LNCaP clone FGC (cell line): ENCODE results near the gene FCAMR.

ENCODE experiments used
- DNase-seq: peaks from one replicate; pipeline ENCODE4 v3.0.0-alpha.2; 2011; ENCODE audit warnings: low read depth
- H3K4me3 ChIP-seq: 2 replicates; pipeline ENCODE4 v1.5.1; 2011; ENCODE audit warnings: mild to moderate bottlenecking, low read depth, low read length, control low read depth
- CTCF ChIP-seq: IDR thresholded peaks from 2 replicates; pipeline ENCODE4 v1.5.1; 2012; ENCODE audit warnings: mild to moderate bottlenecking; ENCODE audit not compliant: control insufficient read depth, insufficient read depth; ENCODE audit errors: extremely low read depth

FCAMR gene

DNA sequence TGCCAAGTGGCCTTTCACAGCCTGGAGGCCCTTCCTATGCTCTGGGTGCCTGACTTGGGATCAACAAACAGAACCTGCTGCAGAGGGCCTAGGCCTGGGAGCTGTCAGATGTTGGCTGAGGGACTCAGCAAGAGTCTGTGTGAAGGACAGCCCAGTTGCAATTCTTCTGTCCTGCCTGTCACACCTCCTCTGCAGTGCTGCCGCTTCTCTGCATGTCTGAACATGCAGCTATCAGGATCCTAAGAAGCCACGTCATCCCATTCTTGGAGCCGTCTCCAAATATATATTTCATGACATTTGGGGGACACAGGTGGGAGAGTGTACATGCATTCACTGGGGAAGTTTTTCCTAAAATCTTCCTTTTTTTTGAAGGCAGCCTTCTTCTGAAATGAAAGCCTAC, 8.6 kb downstream of the FCAMR start:
- TF ChIP-seq CTCF = no peak
- no peak for DNase-seq
- no peak overlapping the region for H3K4me3 ChIP-seq

DNA sequence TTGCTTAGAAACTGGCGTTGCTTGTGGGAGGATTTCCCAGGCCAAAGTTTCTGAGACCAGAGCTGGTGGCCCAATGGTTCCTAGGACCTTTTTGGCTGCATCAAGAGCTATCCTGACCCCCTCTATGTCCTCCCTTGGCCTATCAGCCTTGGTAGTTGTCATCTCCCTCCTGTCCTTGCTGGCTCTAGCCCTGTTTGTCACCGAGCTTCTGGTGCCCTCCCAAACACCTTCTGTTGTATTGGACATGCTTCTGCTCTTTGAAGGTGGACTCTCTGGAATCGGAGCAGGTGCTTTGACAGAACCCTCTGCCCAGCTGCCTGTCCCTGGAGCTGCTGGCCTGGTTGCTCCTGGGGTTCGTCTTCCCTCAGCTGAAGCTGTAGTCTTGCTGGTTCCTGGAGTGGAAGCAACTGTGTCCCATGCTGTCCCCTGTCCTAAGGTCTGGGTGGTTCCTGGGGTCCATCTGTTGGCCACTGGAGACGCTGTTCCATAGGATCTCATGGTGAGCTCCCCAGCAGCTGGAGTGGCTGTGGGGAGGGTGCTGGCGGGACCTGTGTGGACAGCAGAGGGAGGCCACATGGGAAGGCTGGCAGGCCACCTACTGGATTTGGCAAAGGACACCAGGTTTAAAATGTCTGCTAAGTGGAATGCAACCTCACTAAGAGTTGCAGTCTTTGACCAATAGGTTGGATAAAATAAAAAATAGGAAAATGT, 9.4 kb downstream of the FCAMR start:
- H3K4me3 ChIP-seq = no peak overlapping the region
- TF ChIP-seq CTCF = no peak
- DNase-seq = no peak

DNA sequence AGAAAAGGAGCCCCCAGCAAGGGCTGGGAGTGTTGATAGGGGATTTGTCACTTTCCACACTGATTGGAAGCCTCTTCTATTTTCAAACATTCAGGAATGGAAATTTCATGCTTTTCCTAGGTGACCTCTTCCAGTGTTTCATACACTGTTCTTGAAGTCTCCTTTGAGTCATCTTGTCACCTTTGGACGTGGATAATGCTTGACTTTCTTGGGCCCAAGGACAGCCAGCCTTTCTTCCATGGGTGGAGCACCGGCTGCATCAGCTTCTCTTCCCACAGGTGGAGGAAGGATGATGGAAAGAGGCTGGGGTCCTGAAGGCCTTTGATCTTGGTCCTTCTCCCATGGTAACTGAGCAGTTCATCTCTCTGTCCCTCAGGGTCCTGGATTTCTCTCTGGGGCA, 12.1 kb downstream of the FCAMR start:
- no peak overlapping the region for H3K4me3 ChIP-seq
- no peak for TF ChIP-seq CTCF
- no peak for DNase-seq

GRCh38 chr1:206957639-206958038, 12.6 kb downstream of the FCAMR start:
- TF ChIP-seq CTCF = no peak
- H3K4me3 ChIP-seq = no peak overlapping the region
- DNase-seq = no peak

- DNase-seq = no peak
- no peak for TF ChIP-seq CTCF
- H3K4me3 ChIP-seq = no peak overlapping the region
Observed at GRCh38 chr1:206955476-206956451, 14.5 kb downstream of the FCAMR start.

DNA sequence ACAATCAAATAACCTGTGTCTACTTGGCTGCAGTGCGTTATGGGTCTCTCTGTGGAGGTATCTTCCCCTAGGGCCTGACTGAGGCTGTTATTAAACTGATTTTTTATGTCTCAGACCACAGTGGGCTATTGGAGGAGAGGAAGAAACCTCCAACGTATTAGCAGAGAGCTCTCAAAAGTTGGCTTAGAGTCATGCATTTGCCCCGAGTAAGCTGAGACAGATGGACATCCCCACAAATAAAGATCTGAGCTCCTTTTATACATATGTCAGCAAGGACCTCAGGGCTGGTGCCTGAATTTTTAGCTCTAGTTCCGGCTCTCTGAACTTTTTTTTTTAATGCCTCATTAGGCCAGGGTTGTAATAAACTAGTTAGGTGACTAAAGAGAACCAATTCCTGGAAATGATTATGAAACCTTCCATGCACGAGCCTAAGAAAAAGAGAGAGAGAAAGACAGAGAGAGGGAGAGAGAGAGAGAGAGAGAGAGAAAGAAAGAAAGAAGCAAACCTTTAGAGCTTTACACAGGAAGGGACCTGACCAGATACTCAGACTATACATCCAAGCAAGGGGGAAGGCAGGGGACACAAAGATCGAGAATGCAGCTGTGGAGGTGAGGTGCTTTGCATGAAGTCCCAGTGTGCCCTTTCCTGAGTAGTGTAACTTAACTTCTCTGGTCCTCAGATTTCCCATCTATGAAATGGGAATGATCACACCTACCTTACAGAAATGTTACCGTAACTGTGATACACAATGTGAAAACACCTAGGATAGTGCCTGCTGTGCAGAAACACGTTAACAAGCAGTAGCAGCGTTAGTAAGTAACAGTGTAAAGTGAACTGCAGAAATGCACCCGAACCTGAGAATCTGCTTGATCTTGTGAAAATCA, 15.6 kb downstream of the FCAMR start:
- H3K4me3 ChIP-seq = no peak overlapping the region
- TF ChIP-seq CTCF = no peak
- no peak for DNase-seq
